Cardiac septum (tissue), 1 donor: ENCODE data around the gene MN1. TPM values are rescaled to one million over a fixed set of nuclear protein-coding genes. Genes with fewer than 3 reads are reported as not detected.

ENCODE experiments used
- DNase-seq: peaks from one replicate; pipeline ENCODE4 v3.0.0-alpha.2; 2020; ENCODE audit warnings: low spot score
- intact Hi-C: fragments of 100-400 bp; cut with DNase I; formaldehyde crosslinking; loops from one replicate; pipeline ENCODE4 v1.14.0; 2022
- total RNA-seq: library from RNA; stranded (reverse); fragmentation: NEBNext Ultra II Directional; extraction: Animal tissue kit (Norgen Biotek cat#: 25700); gene quantifications from one replicate; pipeline ENCODE4 v1.2.1, GENCODE V29; 2021
- donor health status: DM: no; HTN: no; CAD: no.

MN1 gene
- total RNA-seq, 1 donor from 2014 or later = 6.4 TPM

DNA sequence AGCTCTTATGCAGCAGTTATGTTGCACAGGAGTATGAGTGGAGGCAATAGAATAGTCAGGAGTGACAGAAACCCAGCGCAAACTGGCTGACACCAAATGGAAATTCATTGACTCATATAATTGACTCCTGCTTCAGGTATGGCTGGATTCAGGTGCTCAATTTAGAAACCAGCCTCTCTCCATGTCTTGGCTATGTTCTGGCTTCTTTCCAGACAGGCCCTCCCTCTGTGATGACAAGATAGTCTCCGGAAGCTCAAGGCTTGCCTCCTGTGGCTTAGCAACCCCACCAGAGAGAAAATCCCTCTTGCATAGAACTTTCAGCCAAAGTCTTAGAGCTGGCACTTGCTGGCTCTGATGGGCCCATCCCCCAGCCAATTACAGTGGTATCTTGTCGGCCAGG lies 28.1 kb upstream of the MN1 start:
- DNase-seq = no peak
- intact Hi-C loops = no loop called here

DNA sequence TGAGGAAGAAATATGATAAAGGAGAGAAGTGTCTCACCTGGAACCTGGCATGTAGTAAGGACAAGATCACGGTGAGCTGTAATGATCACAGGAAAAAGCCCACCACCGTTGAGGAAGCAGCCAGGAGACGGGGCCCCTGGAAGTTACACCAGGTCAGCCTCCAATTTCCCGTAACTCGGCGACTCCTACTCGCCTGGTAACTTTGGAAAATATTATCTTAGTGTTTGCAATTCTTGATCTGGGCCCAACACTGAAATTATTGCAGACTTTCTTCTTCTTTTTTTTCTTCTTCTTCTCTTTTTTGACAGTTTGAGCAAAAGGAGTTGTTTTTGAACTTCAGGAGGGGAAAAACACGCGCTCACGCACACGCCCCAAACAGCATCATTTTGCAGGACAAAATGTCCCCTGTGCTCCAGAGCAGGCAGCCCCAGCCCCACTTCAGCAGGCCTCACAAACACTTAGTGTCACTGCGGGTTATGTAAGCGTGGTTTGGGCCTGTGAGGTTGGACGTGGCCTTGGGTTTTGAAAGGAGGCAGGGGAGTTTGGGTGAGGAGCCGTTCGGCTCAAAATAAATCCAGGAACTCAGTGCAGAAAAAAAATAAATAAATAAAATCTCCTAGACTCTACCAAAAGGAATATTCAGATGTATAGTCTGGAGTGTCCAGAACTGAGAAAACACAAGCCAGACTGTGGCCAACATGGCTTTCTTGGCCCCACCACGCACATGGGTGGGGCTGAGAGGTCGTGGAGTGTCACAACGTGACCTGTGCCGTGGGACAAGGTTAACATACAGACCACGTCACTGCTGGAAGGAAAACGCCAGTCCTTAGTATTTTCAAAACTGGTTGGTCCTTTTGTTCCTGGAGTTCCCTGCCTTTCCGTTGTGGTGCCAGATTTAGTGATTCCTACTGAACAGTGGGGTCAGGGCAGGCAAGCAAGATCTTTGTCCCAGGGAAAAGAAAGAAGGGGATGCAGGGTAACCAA lies 26.3 kb upstream of the MN1 start:
- intact Hi-C loops = no loop called here
- no peak for DNase-seq

DNA sequence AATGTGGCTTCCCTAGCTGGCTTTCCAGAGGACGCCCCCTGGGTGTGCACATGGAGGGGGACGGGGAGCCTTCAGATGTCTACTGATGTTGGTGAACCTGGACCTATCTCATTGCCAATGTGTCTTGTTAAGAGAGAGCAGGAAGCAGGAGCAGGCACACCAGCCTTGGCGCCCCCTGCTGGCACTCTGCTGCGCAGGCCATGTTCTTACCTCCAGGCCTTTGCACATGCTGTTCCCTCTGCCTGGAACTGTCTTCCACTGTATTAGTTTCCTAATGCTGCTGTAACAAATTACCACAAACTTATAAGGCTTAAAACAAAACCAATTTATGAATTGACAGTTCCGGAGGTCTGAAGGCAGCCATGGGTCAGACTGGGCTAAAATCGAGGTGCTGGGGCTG lies 23.6 kb upstream of the MN1 start:
- DNase-seq = no peak
- intact Hi-C loops = no loop called here

DNA sequence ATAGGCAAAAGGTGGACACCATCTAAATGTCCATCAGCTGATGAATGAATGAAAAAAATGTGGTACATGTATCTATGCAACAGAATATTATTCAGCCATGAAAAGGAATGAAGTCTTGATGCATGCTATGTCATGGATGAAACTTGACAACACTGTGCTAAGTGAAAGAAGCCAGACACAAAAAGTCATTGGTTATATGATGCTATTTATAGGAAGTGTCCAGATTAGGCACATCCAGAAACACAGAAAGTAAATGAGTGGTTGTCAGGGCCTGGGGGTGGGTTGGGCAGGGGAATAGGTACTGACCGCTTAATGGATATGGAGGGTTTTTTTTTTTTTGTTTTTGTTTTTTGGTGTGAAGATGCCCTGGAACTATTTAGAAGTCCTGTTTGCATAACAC lies 21.7 kb upstream of the MN1 start:
- intact Hi-C loops = no loop called here

DNA sequence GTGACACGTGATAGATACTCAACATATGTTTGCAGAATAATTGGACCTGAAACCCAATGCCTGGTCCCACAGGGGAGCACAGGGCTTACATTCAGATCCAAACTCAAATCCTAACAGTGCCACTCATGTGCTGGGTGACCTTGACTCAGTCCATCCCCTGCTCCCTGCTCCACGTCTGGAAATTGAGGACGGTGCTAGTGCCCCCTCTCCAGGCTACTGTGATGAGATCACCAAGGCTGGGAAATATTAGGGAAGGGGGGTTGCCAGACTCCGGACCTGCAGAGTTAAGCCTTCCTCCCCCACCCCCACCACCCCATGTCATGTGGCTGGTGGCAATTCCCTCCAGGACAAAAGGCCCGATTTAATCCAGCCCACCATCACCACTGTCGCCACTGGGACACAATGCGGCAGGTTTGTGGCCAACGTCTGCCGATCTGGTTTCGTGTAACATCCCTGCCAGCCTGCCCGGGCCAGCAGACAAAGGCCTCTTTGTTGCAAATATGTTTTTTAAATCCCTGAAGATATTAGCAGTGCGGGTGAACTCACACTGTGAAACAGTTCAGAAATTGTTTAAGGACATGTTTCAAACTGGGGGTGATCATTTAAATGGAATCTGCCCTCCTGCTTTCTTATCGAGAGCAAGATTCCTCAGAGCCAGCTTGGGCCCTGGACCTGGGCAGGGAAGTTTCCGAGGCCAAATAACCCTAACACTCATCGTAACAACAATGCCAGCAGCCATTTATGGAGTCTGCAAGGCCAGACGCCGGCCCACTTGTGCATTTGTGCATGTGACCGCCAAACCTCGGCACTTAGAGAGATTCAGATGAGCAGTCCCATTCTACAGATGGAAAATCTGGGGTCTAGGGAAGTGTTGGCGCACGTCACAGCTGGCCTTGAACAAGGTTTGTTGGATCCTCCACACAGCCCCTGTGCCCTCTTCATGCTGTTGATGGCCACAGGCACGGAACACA lies 19.6 kb upstream of the MN1 start:
- no peak for DNase-seq
- intact Hi-C loops = no loop called here

More for the DNA sequence above, 21.7 kb upstream of the MN1 start:
- no peak for DNase-seq

DNA sequence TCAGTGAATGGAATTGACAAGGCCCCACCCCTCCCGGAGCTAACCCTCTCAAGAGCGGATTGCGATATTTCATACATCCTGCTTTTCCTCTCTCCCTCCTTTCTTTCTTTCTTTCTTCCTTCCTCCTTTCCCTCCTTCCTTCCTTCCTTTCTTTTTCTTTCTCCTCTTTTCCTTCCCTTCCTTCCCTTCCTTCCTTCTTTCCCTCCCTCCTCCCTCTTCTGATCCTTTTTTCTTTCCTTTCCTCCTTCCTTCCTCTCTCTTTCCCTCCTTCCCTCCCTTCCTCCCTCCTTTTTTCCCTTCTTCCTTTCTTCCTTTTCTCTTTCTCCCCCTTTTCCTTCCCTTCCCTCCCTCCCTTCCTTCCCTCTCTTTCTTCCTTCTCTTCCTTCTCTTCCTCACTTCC lies 15.0 kb upstream of the MN1 start:
- no peak for DNase-seq
- intact Hi-C loops = no loop called here

DNA sequence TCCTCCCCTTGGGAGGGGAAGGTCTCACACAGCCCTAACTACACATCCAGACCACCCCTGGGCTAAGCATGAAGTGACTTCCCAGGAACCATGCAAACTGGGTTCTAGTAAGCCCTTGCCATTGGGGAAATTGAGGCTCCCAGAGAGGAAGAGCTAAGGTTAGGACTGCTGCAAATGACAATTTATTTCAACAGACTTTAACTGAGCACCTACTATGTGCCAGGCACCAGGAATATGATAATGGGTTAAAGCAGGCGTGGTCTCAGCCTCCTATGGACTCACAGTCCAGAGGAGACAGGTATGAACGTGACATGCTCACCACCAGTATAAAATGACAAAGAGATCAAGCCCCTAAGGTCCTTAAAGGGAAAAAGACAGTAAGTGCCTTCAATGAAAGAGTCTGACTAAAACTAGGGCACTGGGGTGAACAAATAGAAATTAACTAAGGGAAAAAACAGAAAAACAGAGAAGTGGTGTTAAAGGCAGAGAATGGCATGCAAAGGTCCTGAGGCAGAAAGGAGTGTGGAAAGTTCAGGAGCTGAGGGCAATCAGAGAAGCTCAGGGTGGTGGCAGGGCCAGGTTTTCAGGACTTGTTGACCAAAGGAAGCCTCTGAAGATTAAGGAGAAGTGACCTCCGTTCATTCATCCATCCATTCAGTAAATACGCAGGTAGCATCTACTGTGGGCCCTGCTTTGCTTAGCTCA lies 14.4 kb upstream of the MN1 start:
- intact Hi-C loops = no loop called here
- DNase-seq = no peak

DNA sequence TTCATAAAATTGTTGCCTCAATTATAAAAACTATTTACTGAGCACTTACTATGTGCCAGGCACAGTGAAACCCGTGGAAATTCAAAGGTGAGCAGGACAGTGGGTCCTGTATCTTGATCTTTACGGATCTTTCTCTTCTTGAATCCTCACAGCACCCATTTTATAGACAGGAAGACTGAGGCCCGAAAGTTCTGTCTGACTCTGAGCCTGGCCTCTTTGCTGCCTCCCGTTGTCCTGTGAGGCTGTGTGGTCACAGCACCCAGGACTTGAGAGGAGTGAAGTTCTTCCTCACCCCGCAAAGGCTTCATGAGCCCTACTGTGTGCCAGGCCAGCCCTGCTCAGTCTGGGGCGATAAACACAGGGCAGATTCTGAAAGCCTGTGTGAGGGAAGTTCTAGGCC lies 13.4 kb upstream of the MN1 start:
- DNase-seq = no peak
- intact Hi-C loops = no loop called here

DNA sequence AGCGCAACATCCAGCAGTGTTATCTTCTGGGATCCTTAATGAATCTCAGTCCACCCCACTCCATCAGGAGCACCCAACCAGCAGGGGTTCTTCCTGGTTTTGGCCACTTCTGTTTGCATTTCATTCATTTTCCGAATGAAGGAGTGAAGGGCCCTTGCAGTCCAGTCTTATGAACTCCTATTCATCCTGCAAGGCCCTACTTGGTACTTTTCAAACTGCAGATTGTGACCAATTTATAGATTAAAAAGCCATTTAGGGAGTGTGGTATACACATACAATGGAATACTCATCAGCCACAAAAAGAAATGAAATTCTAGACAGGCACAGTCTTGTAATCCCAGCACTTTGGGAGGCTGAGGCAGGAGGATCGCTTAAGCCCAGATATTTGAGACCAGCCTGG lies 10.2 kb upstream of the MN1 start:
- DNase-seq = no peak
- intact Hi-C loops = no loop called here

DNA sequence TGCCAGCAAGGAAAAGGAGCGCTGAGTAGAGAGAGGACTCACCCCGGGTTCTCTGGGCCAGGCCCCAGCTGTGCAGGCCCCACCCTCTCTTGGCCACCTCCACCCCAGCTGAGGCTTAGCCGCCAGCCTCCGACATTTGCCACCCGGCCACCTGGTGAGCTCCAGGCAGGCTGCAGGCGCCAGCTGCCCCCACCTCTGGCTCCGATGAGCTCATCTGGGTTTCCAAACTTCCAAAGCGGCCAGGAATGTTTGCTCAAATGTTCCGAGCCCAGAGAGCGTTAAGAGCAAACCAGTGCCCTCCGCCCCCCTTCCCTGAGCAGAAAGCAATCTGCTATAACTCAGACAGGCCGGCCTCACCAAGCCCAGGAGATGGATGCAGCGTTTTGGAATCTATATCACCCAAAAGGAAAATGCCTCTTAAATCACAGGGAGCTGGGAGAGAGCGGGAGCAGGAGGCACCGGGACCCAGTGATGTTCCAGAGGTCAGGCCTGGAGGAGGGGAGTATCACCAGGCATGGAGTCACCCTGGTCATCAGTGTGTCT lies 9.1 kb upstream of the MN1 start:
- intact Hi-C loops = no loop called here
- no peak for DNase-seq

DNA sequence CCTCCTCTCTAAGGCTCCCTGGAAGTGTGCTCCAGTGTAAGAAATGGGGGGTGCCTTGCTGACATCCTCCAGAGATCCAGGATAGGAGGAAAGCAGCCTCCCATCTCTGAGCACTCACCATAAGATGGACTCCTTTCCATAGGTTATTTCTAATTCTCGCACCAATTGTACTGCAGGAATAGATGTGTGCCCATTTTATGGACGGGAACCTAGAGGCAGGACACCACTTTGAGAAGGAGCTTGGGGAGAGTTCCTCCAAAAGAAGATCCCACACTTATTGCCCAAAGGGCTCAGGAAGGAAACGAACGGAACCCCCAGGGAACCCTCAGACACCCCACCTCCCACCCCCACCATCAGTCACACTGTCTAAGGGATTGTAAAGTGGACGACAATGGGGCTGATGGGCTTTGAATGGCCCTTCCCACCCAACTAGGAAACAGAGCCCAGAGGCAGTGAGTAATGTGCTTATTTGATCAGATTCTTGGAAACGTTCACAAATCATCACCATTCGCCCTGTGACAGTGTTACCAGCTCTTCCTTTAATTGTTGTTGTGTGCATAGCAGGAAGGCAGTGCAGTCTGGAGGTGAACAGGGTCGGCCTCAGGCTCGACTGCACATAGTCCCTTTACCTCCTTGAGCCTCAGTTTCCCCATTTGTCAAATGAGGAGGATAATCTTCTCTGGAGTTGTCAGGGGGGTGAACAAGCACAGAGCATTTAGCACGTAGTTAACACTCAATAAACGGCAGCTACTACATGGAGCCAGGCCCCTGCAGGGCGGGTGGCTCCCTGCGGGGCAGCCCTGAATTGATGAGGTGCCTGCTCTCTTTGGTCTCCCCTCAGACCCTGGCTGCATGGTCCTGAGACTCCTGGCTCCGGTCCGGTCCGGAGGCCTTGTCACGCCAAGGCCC lies 8.4 kb upstream of the MN1 start:
- intact Hi-C loops = loop anchor here (10.0 kb wide), 2 partner anchors 705 to 1135 kb away; no protein-coding TSS in a partner anchor
- no peak for DNase-seq

DNA sequence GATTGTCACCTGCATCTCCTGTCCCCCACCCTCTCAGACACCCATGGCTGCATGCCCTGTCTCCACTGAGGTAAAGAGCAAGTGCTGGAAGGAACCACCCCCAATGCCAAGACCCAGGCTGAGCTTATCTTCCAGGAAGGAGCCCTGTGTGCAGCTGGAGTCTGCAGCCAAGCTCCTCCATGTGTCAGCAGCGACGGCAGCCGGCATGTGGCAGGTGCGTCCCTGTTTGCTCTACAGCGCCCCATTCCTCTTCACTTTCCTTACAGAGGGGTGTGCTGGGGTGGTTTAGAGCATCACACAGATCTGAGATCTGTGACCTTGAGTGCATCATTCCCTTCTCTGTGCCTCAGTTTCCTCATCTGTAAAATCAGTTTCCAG lies 7.7 kb upstream of the MN1 start:
- DNase-seq = no peak
- intact Hi-C loops = loop anchor here (10.0 kb wide), 2 partner anchors 704 to 1134 kb away; no protein-coding TSS in a partner anchor

DNA sequence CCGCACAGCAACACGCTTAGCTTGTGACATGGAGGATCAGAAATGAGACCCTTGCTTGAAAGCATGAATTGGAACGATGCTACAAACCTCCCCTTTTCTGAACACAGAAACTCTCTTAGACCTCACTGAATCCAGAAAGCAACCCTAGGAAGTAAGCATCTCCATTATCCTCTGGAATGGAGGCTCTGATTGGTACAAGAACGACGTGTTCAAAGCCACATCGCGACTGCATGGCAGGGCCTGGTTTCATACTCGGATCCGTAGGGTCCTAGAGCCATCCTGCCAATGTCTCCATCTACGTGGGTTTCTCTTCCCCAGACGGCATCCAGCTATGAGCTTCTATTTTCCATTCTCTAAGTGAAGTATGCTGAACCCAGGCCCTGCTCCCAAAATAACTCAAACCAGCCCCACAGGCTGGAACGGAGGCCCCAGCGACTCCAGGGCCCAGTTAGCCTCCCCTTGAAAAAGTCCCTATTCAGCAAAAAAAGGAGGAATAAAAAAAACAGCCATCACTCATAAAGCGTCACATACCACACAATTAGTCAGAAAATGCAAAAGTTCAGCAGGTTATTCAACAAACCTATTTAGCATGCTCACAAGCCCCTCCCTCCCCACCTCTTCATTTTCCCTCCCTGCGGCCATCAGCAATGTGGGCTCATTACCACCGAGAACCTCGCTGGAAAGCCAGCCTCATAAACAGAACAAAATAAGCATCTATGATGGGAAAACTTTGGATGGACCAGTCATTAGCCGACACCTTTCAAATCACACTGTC lies 7.1 kb upstream of the MN1 start:
- intact Hi-C loops = loop anchor here (10.0 kb wide), 2 partner anchors 704 to 1134 kb away; no protein-coding TSS in a partner anchor

DNA sequence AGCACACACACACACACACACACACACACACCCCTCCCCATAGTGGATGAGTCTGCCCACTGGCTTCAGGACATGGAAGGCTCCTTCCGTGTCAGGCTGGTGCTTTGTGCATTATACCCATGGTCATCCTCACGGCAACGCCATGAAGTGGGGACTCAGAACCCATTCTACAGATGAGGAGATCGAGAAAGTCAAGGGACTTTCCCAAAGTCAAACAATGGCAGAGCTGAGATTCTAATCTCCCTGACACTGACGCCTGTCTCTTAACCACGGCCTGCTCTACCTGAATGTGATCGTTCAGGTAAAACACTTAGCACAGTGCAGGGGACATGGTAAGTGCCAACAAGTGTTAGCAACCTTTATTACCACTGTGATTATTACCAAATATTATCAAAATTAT lies 4.3 kb upstream of the MN1 start:
- DNase-seq = no peak
- intact Hi-C loops = loop anchor here (2.0 to 10.0 kb wide), 4 partner anchors 399 to 1131 kb away; no protein-coding TSS in a partner anchor

More for the DNA sequence above, 7.1 kb upstream of the MN1 start:
- no peak for DNase-seq

DNA sequence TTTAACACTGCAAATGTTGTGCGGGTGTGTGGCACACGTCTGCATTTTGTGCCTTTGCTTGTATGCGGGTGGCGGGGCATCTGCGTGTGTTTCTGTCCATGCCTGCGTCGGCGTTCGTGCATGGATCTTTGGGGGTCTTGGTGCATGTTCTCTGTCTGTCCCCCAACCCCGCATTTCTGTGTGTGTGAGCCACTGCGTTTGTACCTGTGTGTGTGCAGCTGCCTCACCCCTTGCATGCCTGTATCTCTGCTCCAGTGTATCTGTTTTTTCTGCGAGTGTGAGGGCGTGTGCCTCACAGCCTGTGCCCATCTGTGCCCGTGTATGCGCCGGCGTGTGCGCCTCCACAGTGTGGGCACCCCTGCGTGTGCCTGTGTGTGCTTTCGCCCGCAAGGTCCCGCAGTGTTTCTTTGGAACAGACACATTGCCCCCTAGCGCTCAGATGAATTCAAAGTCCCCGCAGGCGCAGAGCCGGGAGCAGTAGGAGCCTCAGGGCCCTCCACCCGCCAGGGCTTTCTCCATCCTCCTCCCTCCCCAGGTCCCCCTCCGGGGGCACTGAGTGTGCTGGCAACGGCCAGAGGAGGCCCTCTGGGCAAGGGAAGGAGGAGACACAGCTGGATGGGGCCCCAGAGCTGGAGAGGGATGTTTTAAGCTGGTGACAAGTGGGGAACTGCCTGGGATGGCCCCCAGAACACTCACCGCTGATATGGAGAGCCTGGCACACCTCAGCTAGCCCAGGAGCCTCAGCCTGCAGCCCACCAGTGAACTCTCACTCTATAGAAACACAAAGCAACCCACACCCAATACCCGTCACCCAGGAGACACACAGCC lies 3.1 kb upstream of the MN1 start:
- DNase-seq = peak; percentile 80
- intact Hi-C loops = loop anchor here (2.0 to 10.0 kb wide), 4 partner anchors 398 to 1130 kb away; no protein-coding TSS in a partner anchor

DNA sequence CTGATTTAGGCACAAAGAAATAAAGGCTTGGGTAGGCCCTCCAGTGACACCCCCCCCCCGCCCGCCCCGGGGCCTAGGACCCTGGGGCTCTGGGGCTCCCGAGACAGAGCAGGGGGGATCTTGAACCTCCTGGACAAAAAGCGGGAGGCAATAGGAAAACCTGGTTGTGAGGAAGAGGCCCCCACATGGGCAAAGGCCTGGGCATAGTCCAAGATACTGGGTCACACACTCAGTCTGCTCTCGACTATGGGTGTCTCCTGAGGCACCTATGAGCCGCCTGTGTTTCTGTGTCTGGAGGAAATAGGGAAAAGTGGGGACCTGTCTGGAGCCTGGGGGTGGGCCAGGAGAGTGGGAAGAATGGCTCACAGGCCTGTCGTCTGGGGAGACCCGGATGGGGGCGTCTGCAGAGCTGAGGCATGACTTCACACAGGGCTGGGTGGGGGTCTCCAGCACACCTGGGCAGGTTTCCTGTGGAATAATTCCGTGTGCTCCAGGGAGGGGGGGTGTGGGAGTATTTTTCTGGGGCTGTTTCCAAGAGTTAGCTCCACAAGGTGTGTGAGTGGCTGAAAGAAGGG lies 2.4 kb upstream of the MN1 start:
- DNase-seq = no peak
- intact Hi-C loops = loop anchor here (2.0 to 10.0 kb wide), 4 partner anchors 397 to 1129 kb away; no protein-coding TSS in a partner anchor
